ENCODE measurements around the gene HOXD8. TPM values are rescaled to one million over a fixed set of nuclear protein-coding genes. Genes with fewer than 3 reads are reported as not detected.

Gene HOXD8
- total RNA-seq, 1 donor from 2014 or later: 30.3 TPM

DNA sequence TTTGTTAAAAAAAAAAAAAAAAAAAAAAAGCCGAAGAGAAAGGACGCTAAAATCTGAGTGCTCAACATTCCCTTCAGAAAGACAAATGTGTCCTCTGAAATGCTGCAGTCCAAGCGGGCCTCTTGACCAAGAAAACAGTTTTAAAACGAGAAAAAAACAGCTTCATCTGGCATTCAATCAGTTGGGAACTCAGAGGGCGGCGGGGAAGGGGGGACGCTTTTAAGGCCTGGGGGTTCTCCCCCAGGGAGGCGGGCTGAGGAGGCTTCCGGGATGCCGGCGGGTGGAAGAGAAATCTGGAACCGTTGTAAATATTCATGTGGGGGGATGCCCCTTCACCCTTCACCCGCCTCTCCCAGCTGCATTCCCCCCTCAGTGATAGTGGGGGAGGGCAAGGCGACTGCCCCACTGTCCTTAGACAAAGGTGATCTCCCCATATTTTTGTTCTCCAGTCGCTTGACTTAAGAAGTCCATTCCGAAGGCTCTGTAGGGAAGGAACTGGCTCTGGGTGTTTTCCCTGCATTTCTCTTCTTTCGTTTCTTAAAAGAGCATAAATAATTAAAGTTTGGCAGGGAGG, 25.7 kb upstream of the HOXD8 start:
- DNase-seq: no peak

DNA sequence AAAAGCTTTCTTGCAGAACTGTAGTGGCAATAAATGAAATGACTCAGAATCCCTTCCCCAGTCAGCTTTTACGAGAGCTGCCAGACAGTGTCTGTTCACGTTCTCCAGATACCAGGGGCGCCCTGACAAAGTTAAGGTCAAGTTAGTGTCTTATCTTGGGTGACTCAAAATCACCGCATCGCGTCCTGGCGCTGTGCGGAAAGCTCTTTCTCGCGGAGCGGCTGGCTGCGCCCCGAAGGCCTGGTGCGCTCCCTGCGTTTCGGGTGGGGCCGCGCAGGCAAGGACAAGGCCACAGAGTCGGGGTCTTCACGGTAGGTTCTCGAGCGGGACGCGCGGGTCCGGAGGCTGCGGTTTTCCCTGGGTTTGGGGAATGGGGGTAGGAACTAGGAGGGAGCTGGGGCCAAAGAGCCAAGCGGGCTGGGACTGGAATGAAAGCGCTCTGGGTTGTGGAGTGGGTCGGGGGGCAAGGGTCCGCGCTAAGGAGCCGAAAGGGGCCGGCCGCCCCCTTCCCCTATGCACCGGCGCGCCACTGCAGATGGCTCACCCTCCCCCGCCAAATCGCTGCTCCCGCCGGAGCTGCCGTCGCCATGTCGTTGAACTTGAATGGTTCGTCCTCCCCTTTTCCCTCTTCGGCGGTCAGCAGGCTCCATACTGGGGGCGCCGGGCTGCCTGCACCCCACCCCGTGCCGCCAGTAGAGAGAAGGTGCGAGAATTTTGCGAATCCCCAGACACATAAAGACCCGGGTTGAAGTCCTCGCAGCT, 25.0 kb upstream of the HOXD8 start:
- DNase-seq: no peak

DNA sequence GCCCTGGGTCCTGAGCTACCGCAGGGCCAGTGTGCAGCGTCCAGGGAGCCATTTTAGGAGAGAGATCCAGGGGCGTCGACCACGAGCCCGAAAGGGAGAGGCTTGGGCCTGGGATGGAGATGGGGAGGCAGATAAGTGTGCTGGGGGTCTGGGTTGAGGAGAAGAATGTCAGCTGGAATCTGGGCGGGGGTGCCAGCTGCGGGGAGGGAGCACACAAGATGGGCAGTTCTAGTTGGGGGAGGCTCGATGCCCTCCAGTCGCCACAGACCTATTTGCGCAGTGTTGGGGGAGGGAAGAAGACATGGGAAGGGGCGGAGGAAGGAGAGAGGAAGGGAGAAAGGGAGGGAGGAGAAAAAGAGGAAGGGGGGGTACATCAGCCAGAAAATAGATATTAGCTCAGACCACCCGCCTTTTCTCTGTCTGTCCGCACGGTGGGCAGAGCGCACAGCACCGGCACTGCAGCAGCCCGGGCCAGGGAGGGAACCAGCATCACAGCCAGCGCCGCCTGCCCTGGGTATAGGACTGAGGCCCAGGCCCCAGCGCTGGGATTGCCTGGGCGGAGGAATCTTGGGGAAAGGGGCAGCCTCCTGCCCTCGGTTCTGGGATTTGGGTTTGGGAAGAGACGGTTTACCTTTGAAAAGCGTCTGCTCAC, 24.3 kb upstream of the HOXD8 start:
- DNase-seq: no peak

DNA sequence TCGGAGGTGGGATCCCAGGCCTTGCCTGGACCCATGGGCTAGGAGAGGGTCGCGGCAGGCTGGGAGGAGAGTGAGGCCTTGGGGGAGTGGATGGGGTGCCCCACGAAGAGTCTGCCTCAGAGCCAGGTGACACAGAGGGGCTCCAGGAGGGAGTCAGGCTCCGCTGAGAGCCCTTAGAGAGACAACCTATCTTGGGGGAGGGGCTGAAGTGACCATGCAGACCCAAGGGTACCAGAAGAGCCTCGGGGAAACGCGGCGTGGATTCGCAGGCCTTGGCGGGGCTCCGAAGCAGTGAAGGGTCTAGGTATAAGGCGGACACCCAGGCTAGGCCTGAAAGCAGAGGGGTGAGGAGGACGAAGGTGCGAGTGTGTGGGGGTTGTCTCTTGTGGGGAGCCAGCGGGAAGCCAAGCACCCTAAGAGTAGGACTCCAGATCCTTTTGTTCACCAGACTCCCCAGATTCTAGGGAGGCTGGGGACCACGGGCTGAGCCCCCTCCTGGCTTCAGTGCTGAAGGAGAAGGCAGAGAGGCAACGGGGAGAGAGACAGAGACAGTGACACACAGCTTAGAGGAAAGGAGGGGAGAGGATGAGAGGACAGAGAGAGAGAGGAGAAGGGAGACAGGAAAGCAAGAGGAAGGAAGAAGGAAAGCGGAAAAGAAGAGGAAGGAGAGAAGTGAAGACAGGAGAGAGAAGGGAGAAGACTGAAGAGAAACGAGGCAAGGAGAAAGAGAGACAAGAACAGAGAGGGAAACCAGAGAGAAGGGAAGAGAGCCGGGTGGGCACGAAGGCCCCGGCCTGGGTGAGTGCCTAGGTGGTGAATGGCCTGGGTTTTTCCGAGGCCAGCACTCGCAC, 23.6 kb upstream of the HOXD8 start:
- DNase-seq: no peak

DNA sequence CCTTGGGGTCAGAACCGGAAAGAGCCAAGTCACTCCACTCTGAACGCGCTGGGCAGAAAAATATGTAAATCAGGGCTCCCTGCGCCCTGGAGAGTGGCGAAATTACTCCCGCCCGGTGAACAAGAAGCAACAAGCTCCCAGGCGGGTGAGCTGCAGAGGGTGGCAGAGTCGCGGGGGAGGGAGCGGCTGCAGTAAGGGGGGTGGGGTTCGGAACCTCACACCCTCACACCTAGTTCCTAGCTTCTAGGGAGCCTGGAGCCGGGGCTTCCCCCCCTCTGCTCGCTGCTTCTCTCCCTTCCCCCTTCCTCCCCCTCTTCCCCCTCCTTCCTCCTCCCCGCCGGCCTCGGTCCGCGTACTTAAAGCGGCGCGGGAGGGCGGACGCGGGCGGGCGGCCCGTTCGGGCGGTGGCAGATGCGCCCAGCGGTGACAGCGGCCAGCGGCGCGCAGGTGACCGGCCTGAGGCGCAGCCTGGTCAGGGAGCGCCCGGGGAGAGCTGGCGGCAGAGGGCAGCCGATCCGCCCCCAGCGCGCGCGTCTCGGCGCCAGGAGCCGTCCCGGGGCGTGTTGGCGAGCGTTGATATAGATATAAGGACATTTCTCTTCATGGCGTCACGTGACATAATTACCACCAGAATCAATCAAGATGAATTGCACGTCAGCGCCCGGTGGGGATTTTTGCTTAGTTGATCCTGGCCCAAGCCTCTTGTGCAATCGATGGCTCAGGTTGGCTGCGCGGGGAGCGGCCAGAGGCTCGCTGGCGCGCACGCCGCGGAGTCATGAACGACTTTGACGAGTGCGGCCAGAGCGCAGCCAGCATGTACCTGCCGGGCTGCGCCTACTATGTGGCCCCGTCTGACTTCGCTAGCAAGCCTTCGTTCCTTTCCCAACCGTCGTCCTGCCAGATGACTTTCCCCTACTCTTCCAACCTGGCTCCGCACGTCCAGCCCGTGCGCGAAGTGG, 22.6 kb upstream of the HOXD8 start, which contains the start of gene HOXD11:
Gene HOXD11 (plus strand): TSS at position 700 of the 959 bp plus-strand sequence. CDS start 76 bp downstream, at position 776.
- DNase-seq: peak; percentile 57

DNA sequence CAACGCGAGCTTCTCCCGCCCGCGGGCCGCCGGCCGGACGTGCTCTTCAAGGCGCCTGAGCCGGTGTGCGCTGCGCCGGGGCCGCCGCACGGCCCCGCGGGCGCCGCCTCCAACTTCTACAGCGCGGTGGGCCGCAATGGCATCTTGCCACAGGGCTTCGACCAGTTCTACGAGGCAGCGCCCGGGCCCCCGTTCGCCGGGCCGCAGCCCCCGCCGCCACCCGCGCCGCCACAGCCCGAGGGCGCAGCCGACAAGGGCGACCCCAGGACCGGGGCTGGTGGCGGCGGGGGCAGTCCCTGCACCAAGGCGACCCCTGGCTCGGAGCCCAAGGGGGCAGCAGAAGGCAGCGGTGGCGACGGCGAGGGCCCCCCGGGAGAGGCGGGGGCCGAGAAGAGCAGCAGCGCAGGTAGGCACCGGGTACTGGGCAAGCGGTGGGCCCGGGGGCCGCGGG, 21.7 kb upstream of the HOXD8 start:
- DNase-seq: peak; percentile 40

DNA sequence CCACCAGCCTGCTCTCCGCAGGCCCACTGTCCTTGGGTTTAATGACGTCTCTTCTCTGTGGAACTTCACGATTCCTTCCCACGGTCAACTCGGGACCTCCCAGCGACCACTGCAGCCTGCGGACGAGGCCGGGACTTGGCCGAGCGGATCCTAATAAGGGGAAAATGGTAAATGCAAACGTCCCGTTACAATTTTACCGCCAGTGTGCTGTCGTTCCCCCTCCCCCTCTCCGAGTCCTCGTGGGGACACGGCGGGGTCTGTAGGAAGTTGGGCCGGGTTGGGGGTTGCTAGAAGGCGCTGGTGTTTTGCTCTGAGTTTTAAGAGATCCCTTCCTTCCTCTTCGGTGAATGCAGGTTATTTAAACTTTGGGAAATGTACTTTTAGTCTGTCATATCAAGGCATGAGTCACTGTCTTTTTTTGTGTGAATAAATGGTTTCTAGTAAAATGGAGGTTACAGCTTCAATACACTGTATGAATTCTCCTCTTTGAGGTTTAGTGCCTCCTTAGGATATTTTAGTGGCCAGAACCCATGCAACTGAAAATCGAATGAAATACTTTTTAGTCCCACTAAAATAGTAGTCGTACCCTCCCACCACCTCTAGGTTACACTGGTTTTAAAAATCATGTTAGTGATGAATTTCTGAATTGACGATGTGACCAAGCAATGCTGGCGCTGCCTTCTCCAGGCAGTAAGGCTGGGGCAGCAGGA, 20.2 kb upstream of the HOXD8 start:
- no peak for DNase-seq

DNA sequence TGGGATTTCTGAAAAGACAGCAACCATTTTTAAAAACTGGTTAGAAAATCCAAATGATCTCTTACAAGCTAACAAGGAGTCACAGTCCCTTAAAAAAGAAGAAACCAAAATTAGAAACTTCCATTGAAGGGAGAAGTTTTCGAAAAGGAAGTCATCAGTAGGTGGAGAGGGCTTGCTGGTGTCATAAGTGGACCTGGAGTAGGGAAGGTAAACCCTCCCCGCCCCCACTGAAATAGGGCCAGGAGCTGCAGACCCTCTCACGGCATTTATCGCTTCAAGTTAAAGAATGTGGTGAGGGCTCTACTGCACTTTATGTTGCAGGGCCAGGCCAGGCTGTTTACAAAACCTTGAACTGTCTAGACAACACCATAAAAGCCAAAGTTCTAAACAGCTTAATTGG, 19.6 kb upstream of the HOXD8 start:
- no peak for DNase-seq

DNA sequence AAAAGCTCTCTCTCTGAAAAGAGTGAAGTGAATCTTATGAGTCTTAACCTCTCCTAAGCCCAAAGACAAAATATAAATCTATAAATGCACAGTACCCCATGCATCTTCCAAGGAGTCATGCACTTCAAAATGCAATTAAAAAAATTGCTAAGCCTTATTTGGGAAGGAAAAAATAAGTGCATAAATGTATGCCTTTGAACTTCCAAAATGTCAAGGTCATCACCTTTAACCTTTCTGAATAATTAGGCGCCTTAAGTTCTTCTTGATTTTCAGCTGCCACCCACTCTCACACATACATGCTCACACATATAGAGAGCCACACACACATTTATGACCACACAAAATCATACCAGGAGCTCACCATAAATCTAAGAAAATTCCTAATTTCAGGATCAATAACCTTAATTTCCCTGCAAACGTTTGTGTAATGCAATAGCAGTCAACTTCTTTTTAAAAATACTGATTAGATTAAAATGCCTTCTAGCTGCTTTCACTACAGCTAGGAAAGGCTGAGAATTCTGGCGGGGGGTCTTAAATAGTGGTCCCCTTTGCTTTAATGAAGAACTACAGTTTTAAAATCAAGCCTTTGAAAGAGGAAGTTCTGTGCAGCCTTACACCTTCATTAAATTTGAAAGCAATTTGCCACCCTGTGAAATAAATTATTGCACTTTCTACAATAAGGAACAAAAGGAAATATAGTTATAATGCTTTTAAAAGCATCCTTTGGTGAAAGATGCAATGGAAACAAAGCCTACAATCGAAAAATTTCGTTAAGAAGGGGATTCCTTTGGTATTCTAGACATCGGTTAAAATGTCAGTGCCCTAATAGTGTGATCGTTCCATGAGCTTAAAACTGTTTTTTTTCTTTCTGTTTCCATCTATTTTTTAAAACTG, 18.8 kb upstream of the HOXD8 start:
- DNase-seq: no peak

DNA sequence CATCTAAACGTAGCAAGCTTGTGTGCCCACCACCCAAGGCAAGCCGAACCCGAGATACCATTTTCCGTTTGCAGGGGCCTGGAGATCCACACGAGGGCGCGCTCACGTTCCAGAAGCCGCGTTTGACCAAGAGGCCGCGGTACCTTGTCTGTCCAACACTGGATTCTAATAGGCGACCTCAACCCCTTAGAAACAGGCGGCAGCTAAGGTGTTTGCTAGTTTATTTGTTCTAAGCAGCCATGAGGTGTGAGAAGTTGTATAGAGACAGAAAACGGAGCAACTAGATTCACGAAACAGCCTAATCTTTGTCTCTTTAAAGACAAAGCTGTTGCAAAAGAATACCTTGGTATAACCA, 18.2 kb upstream of the HOXD8 start:
- peak; percentile 88 for DNase-seq

DNA sequence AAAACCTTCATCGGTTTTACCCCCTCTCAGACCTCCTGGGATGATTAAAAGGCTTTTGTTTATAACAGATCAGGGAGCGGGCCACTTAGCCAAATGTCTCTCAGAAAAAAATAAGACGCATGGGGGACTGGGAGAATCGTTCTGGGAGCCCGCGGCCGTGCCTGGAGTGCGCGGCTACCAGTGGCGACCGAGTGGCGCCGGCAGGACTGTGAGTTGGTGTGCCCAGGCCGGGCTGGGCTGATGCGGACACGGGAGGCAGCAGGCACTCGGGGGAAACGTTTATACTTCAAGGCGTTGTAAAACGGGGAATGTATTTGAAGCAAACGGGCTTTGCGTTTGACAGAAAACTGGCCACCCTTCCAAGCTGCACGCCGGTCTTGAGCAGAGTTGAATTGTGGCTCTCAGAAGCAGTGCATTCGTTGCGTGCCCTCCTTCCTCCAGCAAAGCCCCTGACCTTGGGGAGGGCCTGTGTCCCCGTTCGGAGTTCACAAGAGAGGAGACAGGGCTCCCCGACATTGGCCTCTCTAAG, 17.6 kb upstream of the HOXD8 start:
- no peak for DNase-seq

DNA sequence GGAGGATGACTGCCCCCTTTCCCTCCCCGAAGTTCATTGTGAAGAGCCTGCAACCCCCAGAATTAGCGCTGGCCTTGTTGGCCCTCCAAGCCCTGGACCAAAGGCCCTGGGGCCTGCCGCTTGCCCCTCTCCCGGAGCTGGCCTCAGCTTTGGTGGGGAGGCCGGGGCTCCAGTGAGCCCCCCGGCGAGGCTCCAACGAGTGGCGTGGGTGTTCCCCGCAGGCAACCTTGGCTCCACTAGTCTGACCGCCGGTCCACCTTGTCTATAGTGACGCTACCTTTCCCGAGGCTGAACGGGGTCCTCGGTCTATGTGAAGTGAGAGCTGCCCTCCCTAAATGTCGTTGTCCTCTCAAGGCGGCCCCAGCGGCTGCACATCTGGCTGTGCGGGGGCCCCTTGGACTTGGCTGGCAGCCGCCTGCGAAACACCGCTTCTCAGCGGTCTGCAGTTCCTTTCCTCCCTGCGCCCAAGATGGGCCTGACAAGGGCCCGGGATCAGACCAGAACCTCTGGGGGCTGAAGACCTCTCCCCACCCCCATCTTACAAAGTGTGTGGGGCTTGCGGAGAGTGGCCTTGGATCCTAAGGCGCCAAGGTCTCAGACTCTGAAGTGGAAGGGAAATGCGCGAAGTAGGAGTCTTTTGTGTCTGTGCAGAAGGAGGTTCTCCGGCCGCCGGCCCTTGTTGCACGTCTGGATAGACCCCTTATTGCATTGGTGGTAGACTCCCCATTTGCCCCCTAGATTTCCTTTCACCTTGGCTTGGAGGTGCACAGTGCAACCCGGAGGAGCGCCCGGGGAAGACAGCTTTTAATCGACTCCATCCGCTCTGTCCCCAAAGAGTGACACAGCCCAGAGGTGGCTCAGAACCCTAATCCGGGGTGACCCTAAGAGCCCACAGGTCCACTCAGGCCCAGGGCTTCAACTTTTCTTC, 16.9 kb upstream of the HOXD8 start:
- DNase-seq: no peak

DNA sequence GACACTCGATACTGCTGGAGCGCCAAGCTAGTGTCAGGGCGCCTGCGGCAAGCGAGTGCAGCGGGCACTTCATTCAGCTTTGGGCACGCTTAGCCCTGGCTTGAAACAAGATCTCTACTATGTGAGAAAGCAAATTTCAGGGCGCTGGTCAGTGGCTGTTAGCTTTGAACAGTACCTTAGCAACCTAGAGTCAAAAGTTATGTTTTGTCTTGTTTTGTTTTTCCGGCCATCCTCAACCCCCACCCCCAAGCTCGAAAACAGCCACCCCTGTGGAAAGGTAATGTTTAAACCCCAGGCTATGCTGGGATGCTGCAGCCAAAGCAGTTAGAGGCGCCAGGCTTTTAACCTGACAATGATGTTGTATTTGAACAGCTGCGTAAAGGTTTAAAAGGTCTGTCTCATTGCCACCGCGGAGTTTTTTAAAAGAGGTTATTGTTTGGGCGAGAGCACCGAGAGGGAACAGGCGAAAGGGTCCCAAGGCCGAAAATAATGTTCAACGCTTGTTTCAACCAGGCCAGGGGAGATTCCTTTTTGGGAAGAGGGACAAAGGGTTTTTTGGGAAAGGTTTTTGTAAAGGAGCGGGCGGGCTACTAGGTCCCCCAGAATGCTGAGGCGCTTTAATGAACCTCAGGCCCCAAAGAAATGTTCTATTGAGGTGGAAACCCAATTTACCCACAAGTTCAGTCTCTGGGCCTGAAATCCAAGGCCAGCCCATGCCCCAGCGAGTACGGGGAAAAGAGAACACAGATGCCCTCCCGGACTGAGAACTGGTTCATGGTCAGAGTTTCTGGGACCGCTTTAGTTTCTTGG, 15.2 kb upstream of the HOXD8 start:
- DNase-seq: no peak

DNA sequence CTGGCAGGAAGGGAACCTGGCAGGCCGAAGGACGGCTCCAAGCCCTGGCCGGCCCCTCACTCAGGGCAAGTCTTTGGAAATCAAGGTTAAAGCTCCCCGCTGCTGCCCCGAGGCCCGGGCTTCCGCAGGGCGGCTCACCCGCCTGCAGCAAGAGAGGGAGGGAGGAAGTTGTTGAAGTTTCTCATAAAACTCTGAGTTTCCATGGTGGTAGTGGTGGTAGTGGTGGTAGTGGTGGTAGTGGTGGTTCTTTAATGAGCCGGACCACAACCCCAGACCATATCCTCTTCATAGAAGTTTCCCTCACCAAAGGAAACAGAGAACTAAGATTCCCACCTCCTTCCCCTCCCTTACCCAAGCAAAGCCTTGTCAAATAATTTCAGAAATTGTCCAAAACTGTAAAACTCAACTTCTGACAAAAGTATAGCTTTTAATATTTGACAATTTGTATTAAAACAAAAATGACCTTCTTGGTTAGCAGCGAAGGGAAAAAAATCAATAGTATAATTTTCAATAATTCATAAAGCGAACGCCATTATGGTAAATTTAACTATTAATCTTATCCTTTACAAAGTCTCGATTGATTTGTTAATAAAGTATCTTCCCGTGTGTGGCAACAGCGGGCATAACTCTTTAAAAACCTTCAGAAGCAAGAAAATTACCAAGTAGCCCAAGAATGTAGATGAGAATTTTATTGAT, 14.4 kb upstream of the HOXD8 start:
- no peak for DNase-seq

DNA sequence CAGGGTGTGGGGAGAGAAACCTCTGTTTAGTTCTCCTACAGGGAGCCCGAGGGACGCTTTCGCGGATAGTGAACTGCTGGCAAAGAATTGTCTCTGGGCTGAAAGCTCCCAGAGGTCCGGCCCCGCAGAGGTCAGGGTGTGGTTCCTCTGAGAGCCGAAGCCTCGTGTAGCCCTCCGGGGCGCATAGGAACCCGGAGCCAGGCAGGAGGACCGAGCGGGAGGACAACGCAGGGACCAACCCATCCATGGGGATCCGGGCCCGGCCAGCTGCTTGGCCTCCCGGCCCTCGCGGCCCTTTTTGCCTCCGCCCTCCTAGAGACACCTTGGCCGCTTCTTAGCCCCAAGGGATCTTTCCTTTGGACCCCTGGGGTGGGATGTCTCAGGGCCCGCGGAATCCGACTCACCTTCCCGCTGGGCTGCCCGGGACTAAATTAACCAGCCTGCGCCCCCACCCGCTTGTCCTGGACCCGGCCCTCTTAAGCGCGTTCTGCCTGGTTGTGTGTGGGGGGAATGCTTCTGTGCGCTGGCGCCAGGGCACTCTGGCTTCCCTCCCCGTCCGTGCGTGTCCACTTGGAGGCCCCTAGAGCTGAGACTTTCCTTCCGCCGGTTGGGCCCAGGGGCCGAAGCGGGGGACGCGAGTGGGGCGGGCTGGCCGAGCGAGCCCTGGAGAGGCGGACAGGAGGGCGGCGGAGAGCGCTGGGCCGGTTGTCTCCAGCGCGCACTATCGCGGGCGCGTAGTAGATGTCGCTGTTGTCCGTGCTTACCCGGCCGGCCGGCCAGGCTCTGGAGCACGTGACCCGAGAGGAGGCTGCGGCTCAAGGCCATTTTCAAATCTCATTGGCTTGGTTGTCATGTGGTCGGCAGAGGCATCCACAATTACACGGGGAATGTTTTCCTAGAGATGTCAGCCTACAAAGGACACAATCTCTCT, 13.4 kb upstream of the HOXD8 start, which contains the start of gene HOXD10:
Gene HOXD10 (plus strand): TSS at position 896 of the 931 bp plus-strand sequence. CDS start 56 bp downstream, outside the sequence.
- peak; percentile 98 for DNase-seq

Measured in dermis blood vessel endothelial cell (primary cell).